CD4-positive, alpha-beta T cell (primary cell): ENCODE measurements around the gene CEP70. TPM values are rescaled to one million over a fixed set of nuclear protein-coding genes. Genes with fewer than 3 reads are reported as not detected.
"Not testable (repeated sequence)": the region's sequence is repeated elsewhere in the genome, so short reads cannot be mapped to it uniquely, and the experiment has no call there.

Experiments
- ATAC-seq: fragments of 200-7000 bp; cut with Tn5 transposase; one replicate; pipeline ENCODE4 v1.10.0; 2022; ENCODE audit warnings: mild to moderate bottlenecking; ENCODE audit not compliant: poor library complexity
- CTCF ChIA-PET: fragments of 350-600 bp; sonication (Branson Sonifier 250); formaldehyde crosslinking; loops from one replicate; lab custom pipeline; 2021; ENCODE audit warnings: antibody characterized with exemption, inconsistent platforms; lab: Charles Lee
- POLR2A ChIA-PET: fragments of 350-600 bp; sonication (Branson Sonifier 250); formaldehyde crosslinking; loops from one replicate; lab custom pipeline; 2021; ENCODE audit warnings: antibody characterized with exemption, inconsistent platforms; lab: Charles Lee
- DNase-seq, 14 experiments: peaks; one replicate each; pipeline ENCODE4 v3.0.0-alpha.2; 2013 to 2020; ENCODE audit warnings: mixed read lengths in 2 of 14
- H3K27ac ChIP-seq, 2 donors: one replicate each; pipeline versions ENCODE4 v1.5.1 to v1.7.0; 2013; ENCODE audit warnings: low read length in 2 of 2, low read depth in 1 of 2, mild to moderate bottlenecking in 1 of 2
- H3K27me3 ChIP-seq, 2 experiments: 1 replicate in 1 of 2; 2 replicates in 1 of 2; pipeline versions ENCODE4 v1.6.1 to v1.7.0; 2013; ENCODE audit warnings: low read length in 2 of 2, control low read depth in 1 of 2, mild to moderate bottlenecking in 1 of 2, moderate library complexity in 1 of 2; ENCODE audit not compliant: insufficient read depth in 2 of 2, control insufficient read depth in 1 of 2
- H3K36me3 ChIP-seq: one replicate; pipeline ENCODE4 v1.6.1; 2013; ENCODE audit warnings: low read length, control low read depth; ENCODE audit not compliant: insufficient read depth
- H3K4me1 ChIP-seq: one replicate; pipeline ENCODE4 v1.6.1; 2013; ENCODE audit warnings: low read length, control low read depth; ENCODE audit not compliant: insufficient read depth
- H3K4me3 ChIP-seq: one replicate; pipeline ENCODE4 v1.5.1; 2013; ENCODE audit warnings: mild to moderate bottlenecking, low read length, moderate library complexity
- H3K9me3 ChIP-seq, 2 experiments: 1 replicate in 1 of 2; 2 replicates in 1 of 2; pipeline versions ENCODE4 v1.6.1 to v1.7.0; 2013; ENCODE audit warnings: low read length in 2 of 2, mild to moderate bottlenecking in 2 of 2, control low read depth in 1 of 2, moderate library complexity in 1 of 2; ENCODE audit not compliant: control insufficient read depth in 1 of 2, insufficient read depth in 1 of 2
- H3K27ac Mint-ChIP-seq: one replicate; pipeline ENCODE4 v1.8.0; 2020; ENCODE audit warnings: mixed read lengths
- H3K27me3 Mint-ChIP-seq: one replicate; pipeline ENCODE4 v1.8.0; 2021; ENCODE audit warnings: mixed read lengths
- H3K36me3 Mint-ChIP-seq: one replicate; pipeline ENCODE4 v1.8.0; 2021; ENCODE audit warnings: low read depth, mixed read lengths
- H3K4me1 Mint-ChIP-seq: one replicate; pipeline ENCODE4 v1.8.0; 2021; ENCODE audit warnings: low read depth, mixed read lengths
- H3K4me3 Mint-ChIP-seq: one replicate; pipeline ENCODE4 v1.8.0; 2020; ENCODE audit warnings: mild to moderate bottlenecking, mixed read lengths
- H3K9me3 Mint-ChIP-seq: one replicate; pipeline ENCODE4 v1.8.0; 2020; ENCODE audit warnings: mixed read lengths
- CTCF ChIP-seq: fragments of 200-600 bp; IDR thresholded peaks from one replicate; pipeline ENCODE4 v1.8.0; 2022; ENCODE audit warnings: antibody characterized with exemption, mild to moderate bottlenecking
- intact Hi-C, 2 experiments: fragments of 100-400 bp; cut with DNase I in 1 of 2; cut with micrococcal nuclease in 1 of 2; formaldehyde crosslinking; loops; one replicate each; pipeline versions ENCODE4 v1.15.1 to v1.9.0; 2023 to 2025; cut with DNase I, micrococcal nuclease
- total RNA-seq, 174 experiments: library from RNA in 2 of 174; stranded (reverse) in 2 of 174; gene quantifications; one replicate each; pipeline ENCODE4 v1.2.3 and lab custom pipeline; 2021 to 2026

CEP70 gene
- total RNA-seq, 2 experiments from 2014 or later: 21.5 to 23.0 TPM

GRCh38 chr3:138457863-138458735 is 136.0 kb downstream of the CEP70 start:
- Histone ChIP-seq H3K4me1 (no peaks in the 10 kb centered on the region), H3K4me3 (no peak overlapping the region), H3K27ac (no peak overlapping the region), H3K36me3 (no peaks in the 10 kb centered on the region), H3K9me3 (peaks cover 0 to 6% of the 10 kb centered on the region in 2 experiments), H3K27me3 (peaks cover 0 to 2% of the 10 kb centered on the region in 2 experiments)
- H3K36me3 Mint-ChIP-seq: no peaks in the 10 kb centered on the region
- H3K4me3 Mint-ChIP-seq: no peak overlapping the region
- ATAC-seq: no peak
- POLR2A ChIA-PET: no interaction called here
- H3K4me1 Mint-ChIP-seq: no peaks in the 10 kb centered on the region
- DNase-seq: no peak
- TF ChIP-seq CTCF: no peak
- no peak overlapping the region for H3K27ac Mint-ChIP-seq
- CTCF ChIA-PET: no interaction called here
- intact Hi-C loops: no loop called here
- no peaks in the 10 kb centered on the region for H3K9me3 Mint-ChIP-seq
- H3K27me3 Mint-ChIP-seq: peaks cover 5% of the 10 kb centered on the region

GRCh38 chr3:138456961-138457862 is 136.8 kb downstream of the CEP70 start:
- Histone ChIP-seq H3K9me3 (peaks cover 0 to 6% of the 10 kb centered on the region in 2 experiments), H3K27me3 (peaks cover 0 to 2% of the 10 kb centered on the region in 2 experiments), H3K27ac (no peak overlapping the region), H3K4me1 (no peaks in the 10 kb centered on the region), H3K36me3 (no peaks in the 10 kb centered on the region), H3K4me3 (no peak overlapping the region)
- ATAC-seq: no peak
- Mint-ChIP-seq H3K4me3 (no peak overlapping the region), H3K9me3 (no peaks in the 10 kb centered on the region), H3K27ac (no peak overlapping the region), H3K27me3 (no peaks in the 10 kb centered on the region), H3K4me1 (no peaks in the 10 kb centered on the region), H3K36me3 (no peaks in the 10 kb centered on the region)
- ChIA-PET CTCF (no interaction called here), POLR2A (no interaction called here)
- no peak for DNase-seq
- TF ChIP-seq CTCF: no peak
- intact Hi-C loops: no loop called here

GRCh38 chr3:138455801-138456716 is 138.0 kb downstream of the CEP70 start:
- no peaks in the 10 kb centered on the region for H3K4me1 Mint-ChIP-seq
- Histone ChIP-seq H3K27ac (no peak overlapping the region), H3K4me3 (no peak overlapping the region), H3K9me3 (peaks cover 0 to 6% of the 10 kb centered on the region in 2 experiments), H3K4me1 (no peaks in the 10 kb centered on the region), H3K36me3 (no peaks in the 10 kb centered on the region), H3K27me3 (peaks cover 0 to 2% of the 10 kb centered on the region in 2 experiments)
- H3K27ac Mint-ChIP-seq: no peak overlapping the region
- no peak for TF ChIP-seq CTCF
- CTCF ChIA-PET: no interaction called here
- H3K4me3 Mint-ChIP-seq: no peak overlapping the region
- intact Hi-C loops: no loop called here
- no peaks in the 10 kb centered on the region for H3K27me3 Mint-ChIP-seq
- no peaks in the 10 kb centered on the region for H3K9me3 Mint-ChIP-seq
- ATAC-seq (no peak), DNase-seq (peak in 1 of 14 experiments; percentile 7)
- no peaks in the 10 kb centered on the region for H3K36me3 Mint-ChIP-seq
- POLR2A ChIA-PET: no interaction called here

- H3K27ac ChIP-seq, H3K27ac Mint-ChIP-seq, POLR2A ChIA-PET, H3K4me3 ChIP-seq, H3K4me1 Mint-ChIP-seq, intact Hi-C loops, ATAC-seq, H3K27me3 Mint-ChIP-seq, H3K4me1 ChIP-seq, H3K9me3 Mint-ChIP-seq, CTCF ChIA-PET, DNase-seq, H3K9me3 ChIP-seq, H3K4me3 Mint-ChIP-seq, H3K36me3 ChIP-seq, H3K36me3 Mint-ChIP-seq, H3K27me3 ChIP-seq: not testable (repeated sequence)
Observed at GRCh38 chr3:138453940-138454339, 140.1 kb downstream of the CEP70 start.
